Activated CD4-positive, alpha-beta memory T cell treated with anti-CD3 and anti-CD28 coated beads, Interleukin-2, amount 10 ng/mL, durations not matched to agents 7 days and 5 days (primary cell): ENCODE results near the gene SLC6A20. TPM values are rescaled to one million over a fixed set of nuclear protein-coding genes. Genes with fewer than 3 reads are reported as not detected.

Experiments
- CTCF ChIA-PET: fragments of 350-600 bp; sonication (Branson Sonifier 250); formaldehyde crosslinking; loops from one replicate; lab custom pipeline; 2021; ENCODE audit warnings: antibody characterized with exemption, inconsistent platforms; lab: Charles Lee
- POLR2A ChIA-PET: fragments of 350-600 bp; sonication (Branson Sonifier 250); formaldehyde crosslinking; loops from one replicate; lab custom pipeline; 2021; ENCODE audit warnings: antibody characterized with exemption; lab: Charles Lee
- DNase-seq: peaks from one replicate; pipeline ENCODE4 v3.0.0-alpha.2; 2020
- H3K27ac Mint-ChIP-seq: one replicate; pipeline ENCODE4 v1.8.0; 2021; ENCODE audit warnings: mild to moderate bottlenecking, mixed read lengths
- H3K27me3 Mint-ChIP-seq: one replicate; pipeline ENCODE4 v1.8.0; 2021; ENCODE audit warnings: mixed read lengths
- H3K36me3 Mint-ChIP-seq: one replicate; pipeline ENCODE4 v1.8.0; 2021; ENCODE audit warnings: low read depth, mixed read lengths
- H3K4me1 Mint-ChIP-seq: one replicate; pipeline ENCODE4 v1.8.0; 2021; ENCODE audit warnings: mixed read lengths
- H3K4me3 Mint-ChIP-seq: one replicate; pipeline ENCODE4 v1.8.0; 2021; ENCODE audit warnings: mild to moderate bottlenecking, mixed read lengths
- H3K9me3 Mint-ChIP-seq: one replicate; pipeline ENCODE4 v1.8.0; 2021; ENCODE audit warnings: mixed read lengths
- total RNA-seq, 2 experiments: library from RNA; stranded (reverse); gene quantifications; one replicate each; pipeline ENCODE4 v1.2.3, GENCODE V29; 2021

Gene SLC6A20
- total RNA-seq, 2 experiments from 2014 or later, result not detected

DNA sequence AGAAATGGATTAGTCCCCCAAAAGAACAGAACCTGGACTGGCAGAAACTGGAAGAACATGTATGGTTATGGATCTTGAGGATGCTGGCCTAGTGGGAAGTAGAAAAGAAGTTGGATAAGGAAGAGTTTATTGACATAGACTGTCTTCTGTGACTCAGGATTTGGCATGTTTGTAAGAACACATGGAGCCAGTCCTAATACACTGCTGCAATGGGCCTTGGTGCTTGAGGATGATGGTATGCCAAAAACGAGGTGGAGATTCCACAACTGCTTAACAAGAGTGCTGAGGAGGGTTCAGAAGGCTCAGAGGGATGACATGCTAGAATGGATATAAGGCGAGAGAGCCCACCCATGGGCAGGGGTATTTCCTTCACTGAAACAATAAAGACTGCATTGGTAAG is 23.2 kb upstream of the SLC6A20 start:
- POLR2A ChIA-PET, result no interaction called here
- H3K4me3 Mint-ChIP-seq, result no peak overlapping the region
- H3K27me3 Mint-ChIP-seq, result no peaks in the 10 kb centered on the region
- H3K36me3 Mint-ChIP-seq, result no peaks in the 10 kb centered on the region
- DNase-seq, result no peak
- no peak overlapping the region for H3K27ac Mint-ChIP-seq
- CTCF ChIA-PET, result no interaction called here
- H3K4me1 Mint-ChIP-seq, result peaks cover 8% of the 10 kb centered on the region
- H3K9me3 Mint-ChIP-seq, result no peaks in the 10 kb centered on the region

DNA sequence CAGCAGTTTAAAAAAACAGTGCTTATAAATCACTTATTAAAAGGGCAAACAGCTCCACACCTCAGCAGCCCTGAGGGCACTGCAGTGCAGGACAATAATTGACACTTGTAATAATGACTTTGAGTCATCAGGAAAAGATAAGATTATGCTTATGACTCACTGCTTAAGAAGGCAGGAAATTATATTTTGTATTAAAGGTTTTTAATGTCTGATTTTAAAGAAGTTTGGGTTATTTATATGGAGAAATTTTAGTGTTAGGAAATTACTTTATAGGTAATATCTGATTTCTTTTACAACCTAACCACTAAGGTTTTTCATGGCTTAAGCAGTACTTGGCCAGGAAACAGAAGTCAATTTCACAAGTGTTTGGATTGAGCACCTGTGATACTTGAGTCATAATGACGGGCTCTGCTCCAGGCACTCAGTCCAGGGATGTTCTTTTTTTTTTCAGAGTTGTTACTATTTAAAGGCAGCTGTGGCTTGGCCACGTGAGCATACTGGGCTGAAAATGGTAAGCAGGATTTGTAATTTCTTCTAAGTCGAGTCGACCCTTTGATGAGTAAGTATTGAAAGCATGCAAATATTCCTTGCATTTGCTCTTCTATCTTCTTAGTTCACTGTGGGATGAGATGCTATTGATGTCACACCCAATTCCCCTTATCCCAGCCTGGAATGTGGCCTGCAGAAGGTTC is 21.6 kb upstream of the SLC6A20 start:
- H3K9me3 Mint-ChIP-seq, result no peaks in the 10 kb centered on the region
- peaks cover 4% of the 10 kb centered on the region for H3K27me3 Mint-ChIP-seq
- CTCF ChIA-PET, result interaction anchor here (0.9 kb wide), 1 partner anchor 44 kb away, joined by 5 read pairs; no protein-coding TSS in a partner anchor
- no peak overlapping the region for H3K4me3 Mint-ChIP-seq
- POLR2A ChIA-PET, result no interaction called here
- H3K4me1 Mint-ChIP-seq, result peaks cover 8% of the 10 kb centered on the region
- no peak for DNase-seq
- H3K36me3 Mint-ChIP-seq, result no peaks in the 10 kb centered on the region
- H3K27ac Mint-ChIP-seq, result no peak overlapping the region

DNA sequence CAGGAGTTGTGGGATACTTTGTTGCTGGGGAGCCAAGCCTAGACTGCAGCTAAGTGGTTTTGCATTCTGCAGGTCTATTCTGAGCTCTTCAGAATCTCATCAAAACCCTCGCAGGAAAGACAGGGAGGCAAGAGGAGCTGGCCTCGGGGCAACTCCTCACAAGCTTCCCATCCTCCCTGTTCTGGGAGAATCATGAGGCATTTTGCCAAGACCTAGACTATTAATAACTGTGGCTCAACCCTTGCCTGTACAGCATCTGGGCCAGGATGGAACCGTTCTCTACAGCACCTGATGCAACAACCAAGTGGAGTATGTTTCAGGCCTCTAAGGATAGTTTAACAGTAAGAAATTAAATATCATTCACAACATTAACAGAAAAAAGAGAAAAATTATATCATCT is 20.2 kb upstream of the SLC6A20 start:
- peaks cover 8% of the 10 kb centered on the region for H3K4me1 Mint-ChIP-seq
- CTCF ChIA-PET, result interaction anchor here (0.7 to 0.9 kb wide), 2 partner anchors 20 to 57 kb away, joined by 4 read pairs; no protein-coding TSS in a partner anchor
- H3K27ac Mint-ChIP-seq, result no peak overlapping the region
- H3K27me3 Mint-ChIP-seq, result peaks cover 4% of the 10 kb centered on the region
- no peak overlapping the region for H3K4me3 Mint-ChIP-seq
- DNase-seq, result no peak
- no peaks in the 10 kb centered on the region for H3K9me3 Mint-ChIP-seq
- no peaks in the 10 kb centered on the region for H3K36me3 Mint-ChIP-seq
- POLR2A ChIA-PET, result interaction anchor here (0.6 kb wide), 1 partner anchor 391 kb away, joined by 3 read pairs; no protein-coding TSS in a partner anchor

DNA sequence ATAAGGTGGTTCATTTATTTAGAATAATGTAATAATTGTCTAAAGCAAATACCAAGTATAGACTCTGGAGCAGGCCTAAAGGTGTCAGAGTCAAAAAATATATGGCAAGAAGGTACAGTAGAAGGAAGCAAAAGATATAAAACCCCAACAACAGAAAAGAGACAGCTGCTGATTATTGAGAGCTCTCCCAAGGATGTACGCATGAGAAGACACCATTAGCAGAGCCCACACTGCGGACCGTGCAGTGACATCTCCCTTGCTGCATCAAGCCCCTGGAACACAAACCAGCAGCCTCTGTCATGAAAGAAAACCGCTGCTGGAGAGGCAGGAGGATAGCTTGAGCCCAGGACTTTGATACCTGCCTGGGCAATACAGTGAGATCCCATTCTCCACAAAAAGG is 18.0 kb upstream of the SLC6A20 start:
- Mint-ChIP-seq H3K36me3 (no peaks in the 10 kb centered on the region), H3K4me1 (peaks cover 8% of the 10 kb centered on the region), H3K9me3 (no peaks in the 10 kb centered on the region), H3K4me3 (no peak overlapping the region), H3K27me3 (peaks cover 11% of the 10 kb centered on the region), H3K27ac (no peak overlapping the region)
- POLR2A ChIA-PET, result no interaction called here
- CTCF ChIA-PET, result no interaction called here
- no peak for DNase-seq

DNA sequence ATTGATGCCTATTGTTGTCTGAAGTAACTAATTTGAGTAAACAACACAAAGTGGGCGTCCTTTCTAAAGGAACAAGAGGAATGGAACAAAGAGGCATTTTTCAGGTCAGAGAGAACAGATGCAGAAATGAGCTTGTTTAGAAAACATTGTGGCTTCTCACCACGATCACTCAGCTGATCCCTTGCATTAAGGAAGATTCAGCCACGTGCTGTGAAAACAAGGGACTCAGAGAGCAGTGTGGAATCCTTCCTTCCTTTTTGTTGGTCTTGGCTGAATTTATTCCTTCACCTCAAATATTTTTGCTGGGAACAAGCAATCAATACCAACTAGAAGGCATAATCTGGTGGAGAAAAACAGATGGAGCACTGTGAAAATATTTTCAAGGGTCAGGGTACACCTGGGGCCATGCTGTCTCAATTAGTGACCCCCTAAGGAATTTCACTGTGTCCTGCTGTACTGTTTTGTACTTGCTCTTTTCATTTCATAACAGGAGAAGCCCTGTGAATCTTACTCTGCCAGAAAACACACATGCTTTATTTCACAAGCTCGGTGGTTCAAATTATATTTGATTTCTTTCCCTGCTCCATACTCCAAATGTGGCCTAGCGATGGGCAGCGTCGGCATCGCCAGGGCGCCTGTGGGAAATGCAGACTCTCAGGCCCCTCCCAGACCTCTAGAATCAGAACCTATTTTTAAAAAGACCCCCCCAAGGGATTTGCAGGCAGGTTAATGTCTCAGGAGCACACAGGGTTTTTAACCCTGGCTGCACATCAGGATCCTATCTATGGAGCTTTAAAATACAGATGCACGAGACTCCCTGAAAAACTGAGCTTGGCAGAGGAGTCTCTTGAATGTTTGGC is 11.6 kb upstream of the SLC6A20 start:
- Mint-ChIP-seq H3K36me3 (no peaks in the 10 kb centered on the region), H3K27me3 (peaks cover 34% of the 10 kb centered on the region), H3K4me3 (no peak overlapping the region), H3K27ac (no peak overlapping the region), H3K9me3 (no peaks in the 10 kb centered on the region), H3K4me1 (no peaks in the 10 kb centered on the region)
- DNase-seq, result no peak
- POLR2A ChIA-PET, result no interaction called here
- CTCF ChIA-PET, result no interaction called here

DNA sequence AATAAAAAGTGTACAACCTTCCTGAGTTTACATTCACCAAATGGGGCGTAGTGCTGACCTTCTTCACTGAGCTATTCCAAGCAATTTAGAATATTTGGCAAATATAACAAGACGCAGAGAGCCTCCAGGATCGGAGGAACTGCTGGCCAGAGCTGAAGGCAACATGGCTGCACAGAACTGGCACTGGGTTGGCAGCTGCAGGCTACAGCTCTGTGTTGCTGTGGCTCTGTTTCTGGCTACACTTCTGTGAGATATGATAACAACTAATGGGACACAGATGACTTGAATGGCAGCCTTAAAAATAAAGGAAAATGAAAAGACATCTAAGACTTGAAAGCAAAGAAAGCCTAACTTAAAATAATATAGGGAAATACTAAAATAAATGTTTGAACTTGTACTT is 10.8 kb upstream of the SLC6A20 start:
- ChIA-PET CTCF (no interaction called here), POLR2A (no interaction called here)
- Mint-ChIP-seq H3K27me3 (peaks cover 35% of the 10 kb centered on the region), H3K27ac (no peak overlapping the region), H3K9me3 (no peaks in the 10 kb centered on the region), H3K36me3 (no peaks in the 10 kb centered on the region), H3K4me1 (no peaks in the 10 kb centered on the region), H3K4me3 (no peak overlapping the region)
- no peak for DNase-seq

DNA sequence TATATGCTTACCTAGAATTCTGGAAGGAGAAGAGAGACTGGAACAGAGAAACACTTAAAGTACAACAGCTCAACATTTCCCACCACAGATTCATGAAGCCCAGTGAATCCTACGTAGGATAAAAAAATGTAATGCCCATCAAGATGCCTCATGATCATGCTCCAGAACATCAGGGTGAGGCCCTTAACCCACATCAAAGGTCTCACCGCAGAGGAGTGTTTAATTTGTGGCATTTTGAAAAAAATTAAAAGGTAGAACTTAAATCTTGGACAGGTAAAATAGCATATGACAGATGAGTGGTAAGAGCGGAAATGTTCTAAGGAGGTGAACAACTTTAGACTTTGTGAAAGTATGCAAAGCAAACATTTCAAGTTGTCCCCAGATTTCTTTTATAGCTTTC is 9.7 kb upstream of the SLC6A20 start:
- no peak for DNase-seq
- ChIA-PET POLR2A (no interaction called here), CTCF (interaction anchor here (1.0 kb wide), 1 partner anchor 124 kb away, joined by 3 read pairs; no protein-coding TSS in a partner anchor)
- Mint-ChIP-seq H3K4me3 (no peak overlapping the region), H3K27ac (no peak overlapping the region), H3K9me3 (no peaks in the 10 kb centered on the region), H3K36me3 (no peaks in the 10 kb centered on the region), H3K4me1 (no peaks in the 10 kb centered on the region), H3K27me3 (peaks cover 38% of the 10 kb centered on the region)

DNA sequence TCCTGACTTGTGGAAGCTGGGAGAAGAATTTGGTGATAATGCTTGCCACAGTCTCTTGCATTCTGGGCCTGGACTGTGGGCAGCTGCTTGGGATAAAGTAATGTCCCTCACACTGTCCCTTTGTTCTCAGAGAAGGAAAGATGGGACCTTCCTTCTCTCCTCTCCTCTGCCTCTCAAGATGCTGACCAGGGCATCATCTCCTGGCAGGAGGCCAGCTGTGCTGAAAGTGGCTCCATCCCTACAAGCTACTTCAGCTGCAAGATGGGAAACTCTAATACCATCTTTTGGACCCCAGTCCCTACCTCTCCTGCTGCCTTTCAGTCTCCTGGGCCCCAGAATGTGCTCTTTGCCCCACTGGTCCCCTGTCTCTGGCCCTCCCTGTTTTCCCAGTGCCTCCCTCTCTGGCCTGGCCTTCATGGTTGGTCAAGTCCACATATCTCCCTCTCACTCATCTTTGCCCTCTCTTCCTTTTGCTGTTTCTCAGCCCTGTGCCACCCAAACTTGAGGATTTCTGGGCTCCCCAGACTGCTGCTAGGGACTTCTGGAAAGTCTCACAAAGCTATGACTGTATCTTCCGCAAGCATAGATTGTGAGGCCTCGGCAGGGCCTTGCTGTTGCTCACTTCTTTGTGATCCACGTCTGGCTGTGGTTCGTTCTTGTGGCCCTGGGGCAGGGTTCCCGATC is 7.1 kb upstream of the SLC6A20 start:
- POLR2A ChIA-PET, result no interaction called here
- H3K9me3 Mint-ChIP-seq, result no peaks in the 10 kb centered on the region
- CTCF ChIA-PET, result no interaction called here
- no peak overlapping the region for H3K27ac Mint-ChIP-seq
- no peaks in the 10 kb centered on the region for H3K36me3 Mint-ChIP-seq
- peaks cover 44% of the 10 kb centered on the region for H3K27me3 Mint-ChIP-seq
- no peaks in the 10 kb centered on the region for H3K4me1 Mint-ChIP-seq
- no peak overlapping the region for H3K4me3 Mint-ChIP-seq
- no peak for DNase-seq

DNA sequence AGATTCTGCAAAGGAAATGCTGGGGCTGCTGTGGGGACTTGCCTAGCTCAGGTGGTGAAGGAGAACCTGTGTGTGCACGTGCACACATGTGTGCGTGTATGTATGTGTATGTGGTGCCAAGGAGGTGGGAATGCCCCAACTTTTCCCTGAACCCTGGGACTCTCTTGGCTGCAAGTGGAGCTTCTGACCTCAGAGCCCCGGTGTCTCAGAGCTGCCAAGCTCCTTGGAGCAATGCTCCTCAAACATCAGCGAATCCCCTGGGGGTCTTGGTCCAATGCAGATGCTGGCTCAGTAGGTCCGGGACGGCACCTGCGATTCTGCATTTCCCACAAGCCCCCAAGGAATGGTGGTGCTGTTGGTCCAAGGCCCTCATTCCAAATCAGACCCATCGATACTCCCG is 5.8 kb upstream of the SLC6A20 start:
- Mint-ChIP-seq H3K4me1 (no peaks in the 10 kb centered on the region), H3K27me3 (peaks cover 55% of the 10 kb centered on the region)
- CTCF ChIA-PET, result interaction anchor here (1.2 kb wide), 1 partner anchor 12 kb away, joined by 3 read pairs; no protein-coding TSS in a partner anchor

DNA sequence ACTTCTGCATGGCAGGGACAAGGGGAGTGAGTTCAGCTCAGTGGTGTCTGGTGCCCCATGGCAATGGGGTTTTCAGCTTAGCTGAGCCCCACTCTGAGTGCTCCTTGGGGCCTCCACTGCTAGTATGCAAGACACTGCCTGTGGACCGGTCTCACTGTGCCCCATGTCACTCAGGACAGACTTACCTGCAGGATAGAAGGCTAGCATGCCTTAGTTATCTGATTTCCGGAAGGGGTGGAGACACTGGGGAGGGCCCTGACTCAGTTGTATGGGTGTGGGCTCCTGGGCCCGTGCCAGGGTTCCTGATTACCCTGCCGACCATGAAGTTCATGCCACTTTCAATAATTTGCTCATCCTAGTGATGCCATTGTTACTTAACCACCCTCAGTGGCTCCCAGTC is 4.3 kb upstream of the SLC6A20 start:
- Mint-ChIP-seq H3K27me3 (peaks cover 58% of the 10 kb centered on the region), H3K4me1 (peaks cover 4% of the 10 kb centered on the region), H3K27ac (no peak overlapping the region), H3K36me3 (no peaks in the 10 kb centered on the region), H3K9me3 (no peaks in the 10 kb centered on the region), H3K4me3 (no peak overlapping the region)
- no peak for DNase-seq
- ChIA-PET CTCF (no interaction called here), POLR2A (interaction anchor here (1.1 kb wide), 1 partner anchor 10 kb away, joined by 3 read pairs; no protein-coding TSS in a partner anchor)

More for the DNA sequence above, 5.8 kb upstream of the SLC6A20 start:
- Mint-ChIP-seq H3K4me3 (no peak overlapping the region), H3K9me3 (no peaks in the 10 kb centered on the region), H3K27ac (no peak overlapping the region), H3K36me3 (no peaks in the 10 kb centered on the region)
- POLR2A ChIA-PET, result no interaction called here
- no peak for DNase-seq

DNA sequence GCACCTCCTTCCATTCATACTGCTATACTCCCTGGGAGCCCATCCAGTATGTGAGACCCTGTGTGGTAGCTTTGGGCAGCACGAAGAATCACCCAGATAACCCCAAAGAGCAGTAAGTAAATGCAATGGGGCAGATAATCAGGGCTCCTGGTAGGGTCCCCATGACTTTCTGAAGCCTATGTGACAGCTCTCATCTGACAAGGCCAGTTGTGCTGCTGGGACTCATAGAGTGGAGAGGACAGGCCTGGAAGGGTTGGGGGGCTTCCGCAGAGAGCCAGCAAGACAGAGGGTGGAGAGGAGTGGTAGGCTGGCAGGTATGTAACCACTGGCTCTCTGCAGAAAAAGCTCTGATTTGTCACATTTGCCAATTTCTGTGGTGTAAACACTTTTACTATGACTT is 3.2 kb upstream of the SLC6A20 start:
- peaks cover 7% of the 10 kb centered on the region for H3K4me1 Mint-ChIP-seq
- H3K27ac Mint-ChIP-seq, result no peak overlapping the region
- H3K9me3 Mint-ChIP-seq, result no peaks in the 10 kb centered on the region
- peaks cover 2% of the 10 kb centered on the region for H3K36me3 Mint-ChIP-seq
- ChIA-PET POLR2A (interaction anchor here (1.1 kb wide), 1 partner anchor 42 kb away, joined by 4 read pairs; the partner anchor contains the start of gene LZTFL1), CTCF (no interaction called here)
- H3K4me3 Mint-ChIP-seq, result no peak overlapping the region
- peaks cover 60% of the 10 kb centered on the region for H3K27me3 Mint-ChIP-seq
- no peak for DNase-seq

DNA sequence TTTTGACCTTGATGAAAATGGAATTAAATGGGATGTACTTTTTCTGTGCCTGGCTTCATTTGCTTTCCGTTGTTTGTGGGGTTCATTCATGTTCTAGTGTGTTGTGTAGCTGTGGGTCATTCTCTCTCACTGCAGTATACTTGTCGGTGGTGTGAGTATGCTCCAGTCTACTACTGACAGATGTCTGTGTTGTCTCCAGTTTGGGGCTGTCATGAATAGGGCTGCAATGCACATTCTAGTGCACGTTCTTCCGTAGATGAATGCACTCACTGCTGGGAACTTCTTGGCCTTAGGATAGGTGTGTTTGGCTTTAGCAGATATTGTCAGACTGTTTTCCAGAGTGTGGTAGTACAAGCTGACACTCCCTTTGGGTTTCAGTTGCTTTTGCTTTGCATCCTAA is 1.7 kb upstream of the SLC6A20 start:
- Mint-ChIP-seq H3K4me3 (no peak overlapping the region), H3K9me3 (no peaks in the 10 kb centered on the region), H3K27me3 (peaks cover 69% of the 10 kb centered on the region), H3K36me3 (peaks cover 2% of the 10 kb centered on the region), H3K4me1 (peaks cover 7% of the 10 kb centered on the region), H3K27ac (no peak overlapping the region)
- CTCF ChIA-PET, result interaction anchor here (0.5 kb wide), 1 partner anchor 287 kb away, joined by 5 read pairs; no protein-coding TSS in a partner anchor
- DNase-seq, result no peak
- POLR2A ChIA-PET, result no interaction called here
